LHCN-M2 (cell line): Measurements from ENCODE around the gene ODAD4. TPM values are rescaled to one million over a fixed set of nuclear protein-coding genes. Genes with fewer than 3 reads are reported as not detected.
A peak's percentile ranks its signal among the peaks of the same experiment; 100 is the strongest.

Experiments
- DNase-seq: peaks from one replicate; pipeline ENCODE4 v3.0.0-alpha.2; 2012; ENCODE audit warnings: low read depth
- total RNA-seq: library from RNA; depleted of rRNA; stranded (reverse); fragments of >200 nt; gene quantifications from 2 replicates; pipeline ENCODE4 v1.2.3, GENCODE V29; 2014

The ODAD4 gene
- total RNA-seq, 1 experiment from 2014 or later = 0.86 TPM

- DNase-seq = no peak
These were observed 9.3 kb downstream of the ODAD4 start for GRCh38 chr17:41939693-41940090.

- DNase-seq = no peak
These were observed 10.8 kb downstream of the ODAD4 start for GRCh38 chr17:41941168-41941567.

GRCh38 chr17:41942626-41943373 is 12.4 kb downstream of the ODAD4 start:
- DNase-seq = no peak

- DNase-seq = no peak
These were observed 13.1 kb downstream of the ODAD4 start for GRCh38 chr17:41943492-41943891.

- no peak for DNase-seq
These were observed 14.5 kb downstream of the ODAD4 start for GRCh38 chr17:41944943-41945342.

GRCh38 chr17:41948762-41949460 is 18.5 kb downstream of the ODAD4 start:
- no peak for DNase-seq

- no peak for DNase-seq
These were observed 26.1 kb downstream of the ODAD4 start for GRCh38 chr17:41956522-41956921.

GRCh38 chr17:41957031-41957868 is 26.8 kb downstream of the ODAD4 start:
- DNase-seq = no peak

- no peak for DNase-seq
These were observed 27.5 kb downstream of the ODAD4 start for GRCh38 chr17:41957869-41958439.

- no peak for DNase-seq
These were observed 28.6 kb downstream of the ODAD4 start for GRCh38 chr17:41959030-41959335.

GRCh38 chr17:41959336-41960095 is 29.1 kb downstream of the ODAD4 start:
- DNase-seq = peak; percentile 24

- peak; percentile 20 for DNase-seq
These were observed 31.7 kb downstream of the ODAD4 start for GRCh38 chr17:41962111-41962510.

GRCh38 chr17:41962768-41963434 is 32.5 kb downstream of the ODAD4 start:
- peak; percentile 83 for DNase-seq

- DNase-seq = peak; percentile 48
These were observed 35.5 kb downstream of the ODAD4 start for GRCh38 chr17:41965694-41966462.

GRCh38 chr17:41966463-41967140 is 36.2 kb downstream of the ODAD4 start, which contains the start of gene CNP:
TSS of gene CNP (plus strand) at chr17:41966795. CDS start at chr17:41966885, 90 bp downstream.
- peak; percentile 88 for DNase-seq

GRCh38 chr17:41967141-41967920 is 36.9 kb downstream of the ODAD4 start:
- DNase-seq = peak; percentile 22

GRCh38 chr17:41967921-41968578 is 37.6 kb downstream of the ODAD4 start:
- DNase-seq = no peak

GRCh38 chr17:41968676-41969075 is 38.3 kb downstream of the ODAD4 start:
- DNase-seq = no peak
